Islet precursor cell (in vitro differentiated cells): Measurements from ENCODE around the gene U2AF1.
"Not testable (repeated sequence)": the region's sequence is repeated elsewhere in the genome, so short reads cannot be mapped to it uniquely, and the experiment has no call there.

Experiments
- DNase-seq: peaks from one replicate; pipeline ENCODE4 v3.0.0-alpha.2; 2018

The U2AF1 gene

GRCh38 chr21:43076023-43076637 is 31.2 kb downstream of the U2AF1 start:
- not testable (repeated sequence) for DNase-seq

GRCh38 chr21:43075170-43076022 is 32.0 kb downstream of the U2AF1 start, which contains the start of gene CBS:
Gene CBS, minus strand, starts transcription at chr21:43075835. Its CDS starts 3,642 bp downstream, at chr21:43072193.
- not testable (repeated sequence) for DNase-seq

GRCh38 chr21:43074401-43075169 is 32.8 kb downstream of the U2AF1 start:
- not testable (repeated sequence) for DNase-seq

- DNase-seq = not testable (repeated sequence)
These were observed 34.6 kb downstream of the U2AF1 start for GRCh38 chr21:43072742-43073141.

GRCh38 chr21:43069682-43070081 is 37.7 kb downstream of the U2AF1 start:
- DNase-seq = not testable (repeated sequence)

GRCh38 chr21:43068065-43068464 is 39.3 kb downstream of the U2AF1 start:
- not testable (repeated sequence) for DNase-seq

- not testable (repeated sequence) for DNase-seq
These were observed 40.7 kb downstream of the U2AF1 start for GRCh38 chr21:43066690-43067089.

GRCh38 chr21:43065991-43066390 is 41.4 kb downstream of the U2AF1 start:
- DNase-seq = not testable (repeated sequence)

- not testable (repeated sequence) for DNase-seq
These were observed 43.0 kb downstream of the U2AF1 start for GRCh38 chr21:43064265-43064917.

GRCh38 chr21:43062955-43063664 is 44.3 kb downstream of the U2AF1 start:
- DNase-seq = not testable (repeated sequence)

GRCh38 chr21:43053112-43053511 is 54.3 kb downstream of the U2AF1 start:
- DNase-seq = not testable (repeated sequence)

GRCh38 chr21:43045876-43046821 is 61.2 kb downstream of the U2AF1 start:
- not testable (repeated sequence) for DNase-seq

GRCh38 chr21:43045165-43045875 is 62.0 kb downstream of the U2AF1 start:
- not testable (repeated sequence) for DNase-seq

GRCh38 chr21:43044547-43044946 is 62.8 kb downstream of the U2AF1 start:
- DNase-seq = not testable (repeated sequence)

GRCh38 chr21:43043291-43043690 is 64.1 kb downstream of the U2AF1 start:
- DNase-seq = not testable (repeated sequence)
